ENCODE results near the gene PVRIG.
"Not testable (repeated sequence)": the region's sequence is repeated elsewhere in the genome, so short reads cannot be mapped to it uniquely, and the experiment has no call there.

DNA sequence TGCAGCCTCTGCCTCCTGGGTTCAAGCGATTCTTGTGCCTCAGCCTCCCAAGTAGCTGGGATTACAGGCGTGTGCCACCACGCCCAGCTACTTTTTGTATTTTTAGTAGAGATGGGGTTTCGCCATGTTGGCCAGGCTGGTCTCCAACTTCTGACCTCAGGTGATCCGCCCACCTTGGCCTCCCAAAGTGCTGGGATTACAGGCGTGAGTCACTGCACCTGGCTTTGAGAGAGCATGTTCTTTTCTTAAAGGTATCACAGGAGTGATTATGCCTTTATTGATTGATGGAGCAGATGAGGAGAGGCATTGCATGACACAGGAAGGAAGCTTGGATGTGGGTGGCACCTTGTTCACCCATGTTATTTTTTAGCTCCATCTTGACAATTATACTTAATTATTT is 36.7 kb upstream of the PVRIG start:
- TF ChIP-seq, protein P1, sequence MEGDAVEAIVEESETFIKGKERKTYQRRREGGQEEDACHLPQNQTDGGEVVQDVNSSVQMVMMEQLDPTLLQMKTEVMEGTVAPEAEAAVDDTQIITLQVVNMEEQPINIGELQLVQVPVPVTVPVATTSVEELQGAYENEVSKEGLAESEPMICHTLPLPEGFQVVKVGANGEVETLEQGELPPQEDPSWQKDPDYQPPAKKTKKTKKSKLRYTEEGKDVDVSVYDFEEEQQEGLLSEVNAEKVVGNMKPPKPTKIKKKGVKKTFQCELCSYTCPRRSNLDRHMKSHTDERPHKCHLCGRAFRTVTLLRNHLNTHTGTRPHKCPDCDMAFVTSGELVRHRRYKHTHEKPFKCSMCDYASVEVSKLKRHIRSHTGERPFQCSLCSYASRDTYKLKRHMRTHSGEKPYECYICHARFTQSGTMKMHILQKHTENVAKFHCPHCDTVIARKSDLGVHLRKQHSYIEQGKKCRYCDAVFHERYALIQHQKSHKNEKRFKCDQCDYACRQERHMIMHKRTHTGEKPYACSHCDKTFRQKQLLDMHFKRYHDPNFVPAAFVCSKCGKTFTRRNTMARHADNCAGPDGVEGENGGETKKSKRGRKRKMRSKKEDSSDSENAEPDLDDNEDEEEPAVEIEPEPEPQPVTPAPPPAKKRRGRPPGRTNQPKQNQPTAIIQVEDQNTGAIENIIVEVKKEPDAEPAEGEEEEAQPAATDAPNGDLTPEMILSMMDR (conservative IDR thresholded peaks at IDR 0.05; ENCODE audit: low read length) = not testable (repeated sequence)
- not testable (repeated sequence) for TF ChIP-seq EZH2phosphoT487 (IDR thresholded peaks at IDR 0.05; ENCODE audit: borderline replicate concordance, low read depth, low read length)

All from OCI-LY7 (cell line).